OCI-M2 (cell line): ENCODE measurements around the gene PAGE2.
"Not testable (repeated sequence)": the region's sequence is repeated elsewhere in the genome, so short reads cannot be mapped to it uniquely, and the experiment has no call there.

ENCODE experiments used
- DNase-seq: peaks from one replicate; lab custom pipeline; 2025; ENCODE audit not compliant: unreplicated experiment; lab: John Stamatoyannopoulos, UW

PAGE2 gene

GRCh38 chrX:55088795-55089489 lies at the start of gene PAGE2:
Gene PAGE2 (plus strand): TSS chrX:55089018. CDS start chrX:55090021, 1,003 bp downstream.
- no peak for DNase-seq

DNA sequence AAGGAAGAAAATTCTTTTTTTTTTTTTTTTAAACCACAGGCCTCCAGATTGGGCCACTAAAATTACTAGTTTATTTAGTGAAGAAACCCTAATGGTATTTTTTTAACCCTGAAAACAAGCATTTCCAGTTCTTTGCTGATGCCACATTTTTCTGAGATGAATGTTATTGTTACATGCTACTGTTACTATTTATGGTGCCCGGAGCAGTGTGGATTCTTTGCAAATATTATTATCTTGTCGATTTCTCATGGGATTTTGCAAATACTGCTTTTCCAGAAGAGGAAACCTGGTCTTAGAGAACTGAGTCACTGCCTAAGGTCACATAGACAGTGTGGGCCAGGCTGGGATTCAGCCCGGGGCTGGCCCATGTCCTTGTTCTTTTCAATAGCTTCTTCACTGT lies 49.3 kb upstream of the PAGE2 start:
- DNase-seq = no peak

DNA sequence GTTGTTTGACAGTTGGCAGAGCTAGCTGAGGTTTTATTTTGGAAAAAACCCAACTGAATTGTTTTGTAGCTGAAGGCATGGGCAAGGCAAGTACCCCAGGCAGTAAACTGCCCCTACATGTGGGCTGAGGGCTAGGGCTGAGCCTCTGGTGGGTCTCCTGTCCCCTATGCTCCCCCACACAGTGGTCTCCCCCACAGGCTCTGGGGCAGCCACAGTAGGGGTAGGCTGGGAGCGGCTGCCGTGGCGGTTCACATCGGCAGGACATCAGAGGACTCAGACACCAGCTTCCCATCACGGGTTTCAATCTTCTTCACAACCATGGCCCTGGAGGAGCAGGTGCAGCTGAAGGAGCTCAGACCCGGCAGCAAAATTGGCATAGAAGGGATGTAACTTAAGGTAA lies 47.3 kb upstream of the PAGE2 start:
- DNase-seq = no peak

GRCh38 chrX:55050599-55050998 lies 38.2 kb upstream of the PAGE2 start:
- DNase-seq = not testable (repeated sequence)

DNA sequence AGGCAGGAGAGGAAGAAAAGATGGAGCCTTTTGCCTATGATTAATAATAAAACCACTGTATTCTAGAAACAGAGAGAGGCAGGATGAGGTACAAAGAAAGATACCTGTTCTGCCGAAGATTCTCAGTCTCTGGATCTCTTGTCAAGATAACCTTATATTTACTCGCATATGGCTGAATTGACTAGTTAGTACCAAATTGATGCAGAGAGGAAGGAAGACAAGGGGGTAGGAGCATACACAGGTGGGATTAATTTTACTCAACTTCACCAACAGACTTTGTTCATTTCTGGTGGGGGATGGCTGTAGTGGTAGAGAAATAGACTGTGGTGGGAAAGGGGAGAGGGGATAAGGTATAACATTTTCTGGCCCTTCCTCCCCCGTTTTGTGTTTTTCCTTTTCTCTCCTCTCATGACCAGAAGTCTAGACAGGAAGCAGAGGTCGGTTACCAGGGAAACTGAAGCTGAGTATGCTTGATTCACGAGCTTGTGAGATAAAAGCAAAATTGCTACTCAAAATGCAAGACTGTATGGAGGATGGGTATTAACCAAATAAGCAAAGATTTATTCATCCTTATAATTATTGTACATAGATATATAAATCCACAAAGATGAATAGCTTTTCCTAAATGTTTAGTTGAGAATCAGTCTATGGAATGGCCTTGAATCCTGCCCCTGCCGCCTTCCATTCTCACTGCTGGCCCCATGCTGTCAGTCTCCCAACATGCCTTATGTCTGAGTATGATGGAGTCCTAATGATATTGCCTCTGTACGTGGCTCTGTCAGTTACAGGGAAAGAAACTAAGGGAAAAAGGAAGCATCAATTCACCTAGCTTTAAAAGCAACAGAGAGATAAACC lies 31.8 kb upstream of the PAGE2 start:
- no peak for DNase-seq

- no peak for DNase-seq
Observed at GRCh38 chrX:55057675-55058249, 31.1 kb upstream of the PAGE2 start.

- not testable (repeated sequence) for DNase-seq
Observed at GRCh38 chrX:55067180-55067579, 21.6 kb upstream of the PAGE2 start.

DNA sequence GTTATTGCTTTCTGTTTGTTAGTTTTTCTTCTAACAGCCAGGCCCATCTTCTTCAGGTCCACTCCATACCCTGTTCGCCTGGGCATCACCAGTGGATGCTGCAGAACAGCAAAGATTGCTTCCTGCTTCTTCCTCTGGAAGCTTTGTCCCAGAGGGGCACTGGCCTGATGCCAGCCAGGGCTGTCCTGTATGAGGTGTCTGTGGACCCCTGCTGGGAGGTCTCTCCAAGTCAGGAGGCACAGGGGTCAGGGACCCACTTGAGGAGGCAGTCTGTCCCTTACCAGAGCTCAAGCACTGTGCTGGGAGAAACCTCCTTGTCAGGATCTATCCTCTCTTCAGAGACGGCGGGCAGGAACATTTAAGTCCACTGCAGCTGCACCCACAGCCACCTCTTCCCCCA lies 16.5 kb upstream of the PAGE2 start:
- DNase-seq = no peak

DNA sequence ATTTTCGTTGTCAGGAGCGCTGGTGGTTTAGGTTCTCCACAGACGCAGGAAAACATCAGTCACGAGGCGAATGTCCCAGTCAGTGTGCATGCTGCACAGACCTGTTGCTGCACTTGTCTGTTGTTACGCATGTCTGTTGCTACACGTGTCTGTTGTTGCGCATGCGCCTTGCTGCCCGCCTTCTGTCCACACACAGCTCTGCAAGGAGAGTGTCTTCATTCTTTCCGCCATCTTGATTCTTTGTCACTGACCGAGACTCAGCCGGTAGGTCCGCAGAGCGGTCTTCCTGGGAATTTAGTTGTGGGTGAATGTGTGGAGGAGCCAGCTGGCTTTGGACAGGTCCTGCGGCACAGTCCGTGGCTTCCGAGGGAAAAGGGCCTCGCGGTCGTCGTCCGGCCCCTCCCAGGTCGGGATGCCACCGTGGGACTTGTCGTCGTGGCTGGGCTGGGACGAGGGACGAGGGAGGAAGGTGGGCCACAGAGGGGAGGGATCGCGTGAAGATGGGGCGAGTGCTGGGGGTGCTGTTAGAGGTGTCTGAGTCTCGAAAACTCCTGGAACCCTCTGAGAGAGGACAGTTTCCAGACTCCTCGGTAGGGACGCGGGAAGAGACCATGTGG lies 13.9 kb upstream of the PAGE2 start, which contains the start of gene PAGE2B:
PAGE2B (plus strand) TSS at position 180 of the 617 bp plus-strand sequence. CDS start 1,012 bp downstream, outside the sequence.
- no peak for DNase-seq

DNA sequence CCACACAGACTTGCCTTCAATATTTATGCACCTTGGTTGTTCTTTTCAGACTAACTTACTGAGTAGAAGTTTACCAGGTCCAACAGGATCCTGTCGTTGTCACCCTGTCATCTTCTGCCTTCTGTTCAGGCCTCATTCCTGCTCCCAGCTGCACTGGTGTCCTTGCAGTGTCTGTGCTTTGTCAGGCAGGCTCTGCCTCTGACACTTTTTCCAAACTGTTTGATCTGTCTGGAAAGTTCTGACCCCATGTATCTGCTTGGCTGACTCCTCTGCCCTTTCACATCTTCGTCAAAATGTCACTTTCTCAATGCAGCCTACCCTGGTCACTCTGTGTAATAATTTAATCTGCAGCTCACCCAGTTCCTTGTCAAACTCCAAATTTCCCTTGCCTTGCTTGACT lies 9.9 kb downstream of the PAGE2 start:
- DNase-seq = no peak

DNA sequence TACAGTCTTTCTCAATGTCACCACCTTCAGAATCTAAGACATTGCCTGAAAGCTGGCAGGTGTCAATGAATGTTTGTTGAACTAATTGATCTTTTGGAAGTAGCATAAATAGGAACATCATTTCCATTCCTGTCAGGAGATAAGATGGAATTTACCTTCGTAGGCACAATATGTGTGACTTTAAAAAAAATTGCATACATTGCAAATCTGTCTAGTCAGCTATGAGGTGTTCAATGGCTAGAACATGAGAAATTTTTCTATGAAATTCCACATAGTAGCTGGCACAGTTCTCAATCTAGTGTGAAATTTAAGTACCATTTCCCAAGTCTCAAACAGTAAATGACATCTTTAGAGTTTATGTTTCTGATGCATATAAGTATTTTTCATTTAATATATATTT lies 10.3 kb downstream of the PAGE2 start:
- no peak for DNase-seq

GRCh38 chrX:55102754-55103153 lies 13.9 kb downstream of the PAGE2 start:
- no peak for DNase-seq

GRCh38 chrX:55107262-55107661 lies 18.4 kb downstream of the PAGE2 start:
- DNase-seq = no peak

DNA sequence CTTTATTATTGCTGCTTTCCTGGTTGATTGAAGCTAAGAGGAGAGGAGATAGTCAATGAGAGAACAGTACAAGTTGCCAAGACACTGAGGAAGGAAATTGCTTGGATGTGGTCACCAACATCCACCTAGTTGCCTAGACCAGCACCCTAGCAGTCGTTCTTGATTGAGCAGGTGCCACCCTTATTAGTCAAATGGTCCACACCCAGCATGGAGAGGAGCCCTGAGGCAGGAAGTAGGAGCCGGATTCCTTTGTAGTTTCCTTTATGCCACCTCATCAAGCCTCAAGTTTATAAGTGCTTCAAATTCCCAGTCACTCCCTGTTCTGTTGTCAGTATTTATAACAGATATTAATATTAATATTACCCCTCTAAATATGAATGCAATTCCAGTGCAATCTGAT lies 19.1 kb downstream of the PAGE2 start:
- no peak for DNase-seq

DNA sequence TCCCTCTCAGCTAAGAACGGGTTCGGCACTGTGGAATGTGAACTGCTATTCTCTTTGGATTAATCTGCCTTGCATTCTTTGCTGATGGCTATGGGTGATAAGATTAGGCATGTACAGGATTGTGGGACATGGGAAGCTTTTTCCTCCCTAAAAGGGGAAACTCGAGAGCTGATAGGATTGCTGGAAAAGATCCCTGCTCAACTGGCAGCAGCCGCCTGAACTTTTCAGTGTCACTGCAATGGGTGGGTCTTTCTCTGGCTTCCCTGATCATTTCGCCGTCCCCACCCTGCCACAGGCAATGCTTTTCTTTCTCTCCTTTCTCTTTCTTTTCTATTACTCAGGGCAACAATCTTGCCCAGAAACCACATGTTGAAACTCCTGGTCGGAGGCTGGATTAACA lies 20.5 kb downstream of the PAGE2 start:
- DNase-seq = no peak

- DNase-seq = no peak
Observed at GRCh38 chrX:55111578-55112254, 22.9 kb downstream of the PAGE2 start.

- peak; percentile 25 for DNase-seq
Observed at GRCh38 chrX:55116589-55116988, 27.8 kb downstream of the PAGE2 start.

- DNase-seq = no peak
Observed at GRCh38 chrX:55118574-55118973, 29.8 kb downstream of the PAGE2 start.

- no peak for DNase-seq
Observed at GRCh38 chrX:55119271-55119670, 30.5 kb downstream of the PAGE2 start.

DNA sequence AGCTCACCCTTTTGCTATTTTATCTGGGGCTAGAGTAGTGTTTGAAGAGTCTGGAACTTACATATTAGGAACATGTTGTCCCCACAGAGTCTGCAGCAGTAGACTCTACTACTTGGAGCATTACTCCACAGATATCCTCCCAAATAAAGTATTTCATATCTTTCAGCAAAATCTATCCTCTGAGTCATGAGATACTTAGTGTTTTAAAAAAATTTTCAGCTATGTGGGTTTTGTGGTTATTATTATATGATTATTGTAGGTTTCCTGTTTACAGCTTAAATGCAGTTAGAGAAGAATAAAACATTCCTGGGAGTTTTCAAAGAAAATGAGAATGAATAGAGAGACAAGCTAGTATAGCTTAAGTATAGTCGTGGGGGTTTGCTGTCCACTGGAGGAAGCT lies 30.9 kb downstream of the PAGE2 start:
- DNase-seq = no peak
